Measurements from ENCODE around the gene HTR3E.
"Not testable (repeated sequence)": the region's sequence is repeated elsewhere in the genome, so short reads cannot be mapped to it uniquely, and the experiment has no call there.

HTR3E gene

DNA sequence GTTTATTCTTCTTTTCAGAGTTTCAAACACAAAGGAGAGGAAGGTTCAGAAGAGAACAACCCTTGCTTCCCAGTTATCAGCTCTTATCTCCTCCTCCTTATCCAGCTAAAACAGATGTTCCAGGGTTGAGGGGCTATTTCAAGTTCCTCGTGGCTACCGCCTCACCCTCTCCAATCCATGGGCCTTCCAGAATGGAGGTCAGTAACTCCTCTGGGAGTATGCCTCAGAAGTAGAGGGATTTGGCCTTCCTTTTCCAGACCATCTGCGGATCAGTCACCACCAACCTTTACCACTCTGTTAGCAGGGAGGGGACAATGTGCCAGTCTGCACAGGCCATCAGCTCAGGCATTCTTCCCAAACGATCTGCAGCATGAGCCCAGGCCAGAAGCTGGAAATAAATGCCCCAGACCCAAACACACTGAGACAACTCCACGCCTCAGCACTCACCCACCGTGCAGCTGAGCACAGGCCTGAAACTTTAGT is 29.2 kb upstream of the HTR3E start:
- H3K4me3 ChIP-seq (ENCODE audit: low read depth, low read length) = no peak overlapping the region
- TF ChIP-seq, protein P1, sequence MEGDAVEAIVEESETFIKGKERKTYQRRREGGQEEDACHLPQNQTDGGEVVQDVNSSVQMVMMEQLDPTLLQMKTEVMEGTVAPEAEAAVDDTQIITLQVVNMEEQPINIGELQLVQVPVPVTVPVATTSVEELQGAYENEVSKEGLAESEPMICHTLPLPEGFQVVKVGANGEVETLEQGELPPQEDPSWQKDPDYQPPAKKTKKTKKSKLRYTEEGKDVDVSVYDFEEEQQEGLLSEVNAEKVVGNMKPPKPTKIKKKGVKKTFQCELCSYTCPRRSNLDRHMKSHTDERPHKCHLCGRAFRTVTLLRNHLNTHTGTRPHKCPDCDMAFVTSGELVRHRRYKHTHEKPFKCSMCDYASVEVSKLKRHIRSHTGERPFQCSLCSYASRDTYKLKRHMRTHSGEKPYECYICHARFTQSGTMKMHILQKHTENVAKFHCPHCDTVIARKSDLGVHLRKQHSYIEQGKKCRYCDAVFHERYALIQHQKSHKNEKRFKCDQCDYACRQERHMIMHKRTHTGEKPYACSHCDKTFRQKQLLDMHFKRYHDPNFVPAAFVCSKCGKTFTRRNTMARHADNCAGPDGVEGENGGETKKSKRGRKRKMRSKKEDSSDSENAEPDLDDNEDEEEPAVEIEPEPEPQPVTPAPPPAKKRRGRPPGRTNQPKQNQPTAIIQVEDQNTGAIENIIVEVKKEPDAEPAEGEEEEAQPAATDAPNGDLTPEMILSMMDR (IDR thresholded peaks at IDR 0.05; ENCODE audit: borderline replicate concordance, insufficient read depth, low read depth, low read length) = no peak

DNA sequence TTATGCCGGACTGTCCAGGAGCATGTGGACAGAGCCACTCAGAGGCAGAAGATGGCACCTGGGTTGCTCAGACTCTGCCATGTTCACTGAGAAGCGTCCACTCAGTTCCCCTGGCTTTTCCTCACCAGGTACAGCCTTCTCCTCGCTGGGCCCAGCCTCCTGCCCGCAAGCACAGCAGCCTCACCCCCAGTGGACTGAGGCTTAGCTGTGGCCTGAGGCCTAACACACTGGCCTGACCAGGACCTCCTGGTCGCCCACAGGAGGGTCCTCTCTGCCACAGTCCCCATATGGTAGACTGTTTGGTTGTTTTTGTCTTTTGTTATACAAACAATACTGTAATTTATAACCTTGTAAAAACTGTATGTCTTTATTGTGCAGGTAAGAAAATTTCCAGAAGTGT is 28.5 kb upstream of the HTR3E start:
- TF ChIP-seq, protein P1 (IDR thresholded peaks at IDR 0.05; ENCODE audit: borderline replicate concordance, insufficient read depth, low read depth, low read length) = no peak
- no peak overlapping the region for H3K4me3 ChIP-seq (ENCODE audit: low read depth, low read length)

DNA sequence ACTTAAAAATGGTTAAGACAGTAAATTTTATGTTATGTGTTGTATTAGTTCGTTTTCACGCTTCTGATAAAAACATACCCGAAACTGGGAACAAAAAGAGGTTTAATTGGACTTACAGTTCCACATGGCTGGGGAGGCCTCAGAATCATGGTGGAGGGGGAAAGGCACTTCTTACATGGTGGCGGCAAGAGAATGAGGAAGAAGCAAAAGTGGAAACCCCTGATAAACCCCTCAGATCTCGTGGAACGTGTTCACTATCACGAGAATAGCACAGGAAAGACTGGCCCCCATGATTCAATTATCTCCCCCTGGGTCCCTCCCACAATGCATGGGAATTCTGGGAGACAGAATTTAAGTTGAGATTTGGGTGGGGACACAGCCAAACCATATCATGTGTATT is 25.7 kb upstream of the HTR3E start:
- not testable (repeated sequence) for H3K4me3 ChIP-seq (ENCODE audit: low read depth, low read length)

DNA sequence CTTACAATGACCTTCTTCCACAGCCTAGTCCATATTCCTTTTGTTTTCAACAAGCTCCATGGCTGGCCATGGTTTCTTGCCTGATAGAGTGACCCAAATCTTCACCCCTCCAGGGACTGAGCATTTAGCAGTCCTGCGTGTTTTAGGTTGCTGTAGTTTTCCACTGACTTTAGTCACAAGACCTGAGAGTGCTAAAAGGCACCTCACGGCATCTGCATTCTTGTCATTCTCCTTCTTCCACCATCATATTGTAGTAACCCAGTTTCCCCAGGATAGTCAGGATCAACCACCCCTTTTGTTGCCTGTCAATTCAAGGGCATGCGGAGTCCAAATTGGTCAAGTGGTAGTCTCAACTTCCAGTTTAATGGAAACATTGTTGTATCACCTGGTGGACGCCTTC is 23.2 kb upstream of the HTR3E start:
- H3K4me3 ChIP-seq (ENCODE audit: low read depth, low read length) = no peak overlapping the region
- TF ChIP-seq, protein P1 (IDR thresholded peaks at IDR 0.05; ENCODE audit: borderline replicate concordance, insufficient read depth, low read depth, low read length) = no peak

DNA sequence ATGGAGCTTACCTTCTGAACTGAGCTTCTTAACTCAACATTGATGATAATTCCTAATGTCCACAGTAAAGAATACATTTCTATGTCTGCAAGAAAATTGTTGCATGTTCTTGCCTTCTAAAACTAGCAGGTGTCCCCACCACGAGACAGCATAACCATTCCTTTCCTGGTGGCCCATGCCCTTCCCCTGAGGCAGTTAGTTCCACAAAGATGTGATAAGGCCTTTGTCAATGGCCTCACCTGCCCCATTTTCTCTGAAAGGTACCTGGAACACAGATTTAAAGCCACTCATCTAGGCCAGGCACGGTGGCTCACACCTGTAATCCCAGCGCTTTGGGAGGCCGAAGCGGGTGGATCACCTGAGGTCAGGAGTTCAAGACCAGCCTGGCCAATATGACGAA is 21.0 kb upstream of the HTR3E start:
- TF ChIP-seq, protein P1 (IDR thresholded peaks at IDR 0.05; ENCODE audit: borderline replicate concordance, insufficient read depth, low read depth, low read length) = no peak
- H3K4me3 ChIP-seq (ENCODE audit: low read depth, low read length) = no peak overlapping the region

DNA sequence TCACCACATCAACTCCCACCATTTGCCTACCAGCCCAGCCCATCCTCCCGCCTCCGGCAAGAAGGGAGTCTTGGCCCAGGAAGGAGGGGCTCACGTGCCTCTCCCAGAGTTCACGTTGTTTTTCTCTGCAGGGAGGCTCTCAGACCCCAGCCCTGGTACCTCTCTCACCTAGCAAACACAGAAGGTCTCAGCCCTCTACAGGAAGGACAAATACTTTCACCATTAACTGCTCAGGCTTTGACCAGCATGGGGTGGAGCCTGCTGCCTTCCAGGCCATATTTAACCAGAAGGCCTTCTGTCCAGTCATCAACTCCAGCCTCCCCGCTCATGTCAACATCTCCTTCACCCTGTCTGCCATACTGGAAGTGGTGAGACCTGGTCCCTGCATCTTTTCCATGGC is 19.0 kb upstream of the HTR3E start:
- TF ChIP-seq, protein P1 (IDR thresholded peaks at IDR 0.05; ENCODE audit: borderline replicate concordance, insufficient read depth, low read depth, low read length) = no peak
- no peak overlapping the region for H3K4me3 ChIP-seq (ENCODE audit: low read depth, low read length)

DNA sequence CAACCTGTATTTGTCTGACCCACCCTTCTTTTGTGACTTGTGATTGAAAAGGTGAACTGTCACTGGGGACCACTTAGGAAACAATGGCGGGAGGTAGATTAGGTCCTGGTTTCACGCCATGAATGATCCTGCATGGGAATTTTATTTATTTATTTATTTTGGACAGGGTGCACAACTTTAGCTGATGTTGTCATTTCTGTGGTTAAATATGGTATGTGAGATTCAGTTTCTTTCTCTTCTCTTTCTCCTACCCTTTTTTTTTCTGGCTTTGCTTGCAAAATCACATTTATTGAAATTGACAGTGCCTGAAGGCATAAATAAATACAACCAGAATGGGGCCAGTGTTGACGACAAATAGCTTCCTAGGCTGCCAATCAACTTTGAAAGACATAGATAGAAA is 18.0 kb upstream of the HTR3E start:
- TF ChIP-seq, protein P1 (IDR thresholded peaks at IDR 0.05; ENCODE audit: borderline replicate concordance, insufficient read depth, low read depth, low read length) = no peak
- H3K4me3 ChIP-seq (ENCODE audit: low read depth, low read length) = no peak overlapping the region

Measured in GM12875 (cell line).